Heart left ventricle (tissue), 16 donors: ENCODE measurements around the gene ACSL1. TPM values are rescaled to one million over a fixed set of nuclear protein-coding genes. Genes with fewer than 3 reads are reported as not detected.
A peak's percentile ranks its signal among the peaks of the same experiment; 100 is the strongest.

Experiments used
- ATAC-seq, 4 donors: fragments of 200-7000 bp; cut with Tn5 transposase; one replicate each; pipeline ENCODE4 v1.9.1; 2020 to 2022; ENCODE audit warnings: moderate library complexity in 4 of 4, mild to moderate bottlenecking in 3 of 4, moderate number of reproducible peaks in 1 of 4
- DNase-seq, 5 donors: peaks; one replicate each; pipeline ENCODE4 v3.0.0-alpha.2; 2020
- H3K27ac ChIP-seq, 12 donors: fragments of 200-600 bp; sonication (generic) in 4 of 12; one replicate each; pipeline versions ENCODE4 v1.5.0 to v1.8.0; 2016 to 2022; ENCODE audit warnings: mild to moderate bottlenecking in 2 of 12
- H3K27me3 ChIP-seq, 9 donors: fragments of 200-600 bp; sonication (generic) in 2 of 9; one replicate each; pipeline versions ENCODE4 v1.5.1 to v1.8.0; 2016 to 2022; ENCODE audit warnings: mild to moderate bottlenecking in 3 of 9
- H3K36me3 ChIP-seq, 9 donors: fragments of 200-600 bp; sonication (generic) in 2 of 9; one replicate each; pipeline versions ENCODE4 v1.5.0 to v1.8.0; 2018 to 2022; ENCODE audit warnings: mild to moderate bottlenecking in 2 of 9
- H3K4me1 ChIP-seq, 12 donors: fragments of 200-600 bp; sonication (generic) in 4 of 12; one replicate each; pipeline versions ENCODE4 v1.5.0 to v1.8.0; 2016 to 2022; ENCODE audit warnings: mild to moderate bottlenecking in 3 of 12
- H3K4me3 ChIP-seq, 12 donors: fragments of 200-600 bp; sonication (generic) in 4 of 12; one replicate each; pipeline versions ENCODE4 v1.5.0 to v1.8.0; 2017 to 2022; ENCODE audit warnings: mild to moderate bottlenecking in 9 of 12, moderate library complexity in 4 of 12
- H3K9me3 ChIP-seq, 12 donors: fragments of 200-600 bp; sonication (generic) in 4 of 12; one replicate each; pipeline versions ENCODE4 v1.5.0 to v1.8.0; 2016 to 2022; ENCODE audit warnings: mild to moderate bottlenecking in 1 of 12
- POLR2A ChIP-seq, 2 donors: fragments of 450-650 bp; IDR thresholded peaks; one replicate each; pipeline ENCODE4 v1.6.1; 2017; ENCODE audit warnings: antibody characterized with exemption in 2 of 2, mild to moderate bottlenecking in 2 of 2, moderate library complexity in 2 of 2
- WGBS, 4 donors: extraction: QIAGEN DNeasy Blood & Tissue Kit in 2 of 4; methylation state at CpG; one replicate each; pipeline versions ENCODE4 v1.1.5 to v1.1.7; 2013 to 2018; 5-methylcytosine and 5-hydroxymethylcytosine counted together
- intact Hi-C, 10 donors: fragments of 100-400 bp; cut with DNase I; formaldehyde crosslinking; loops; one replicate each; pipeline versions ENCODE4 v1.11.1 to v1.14.2; 2022
- polyA plus RNA-seq, 2 donors: library from polyadenylated mRNA; stranded (reverse); fragments of 200-250 nt; gene quantifications; one replicate each; pipeline ENCODE4 v1.2.3, GENCODE V29; 2013
- total RNA-seq, 9 donors: library from RNA; depleted of rRNA in 2 of 9; stranded (reverse); fragments of >200 nt in 2 of 9; fragmentation: NEBNext Ultra II Directional in 3 of 9; extraction: Animal tissue kit (Norgen Biotek cat#: 25700) in 3 of 9; gene quantifications; one replicate each; pipeline versions ENCODE4 v1.1.0 to v1.2.4, GENCODE V29; 2016 to 2023
- TF ChIP-seq, protein P1 (sequence below), 12 donors: fragments of 200-600 bp; sonication (generic) in 4 of 12; IDR thresholded peaks; one replicate each; pipeline versions ENCODE4 v1.5.0 to v1.8.0; 2018 to 2022; ENCODE audit warnings: antibody characterized with exemption in 12 of 12, mild to moderate bottlenecking in 5 of 12
- donor health status: ischemic (EF 13 %, LVEDD 7.1; RV severe dilation, severe dysfunction).
- donor health status: healthy with polysubstance abuse.
- donor health status: DM: no; HTN: yes; CAD: no.
- donor health status: DM: no; HTN: no; CAD: no.
- donor health status: ischemic (EF 25% LVEDD 6.9; RV normal size, moderate dysfunction).
- donor health status: ischemic (EF 25% LVEDD 5.7; RV mildly dilated, moderate dysfunction).
- donor health status: healthy.
- donor health status: DM: yes; HTN: yes; CAD: no.
- donor health status: ischemic (EF 35%, LVEDD 5.7; RV mildly dilated, moderate dysfunction).
- donor health status: nonischemic (EF 11% LVEDD 7.7; RV severe dilation, severe dysfunction).
- donor health status: DM: yes; HTN: yes; CAD: no.
- donor health status: PGD.
- donor health status: ischemic (EF 29% LVEDD 5.4; RV normal size, mild dysfunction).
- donor health status: nonischemic (EF 23%, LVEDD 6.1; RV moderate dilation, normal function).

The ACSL1 gene
- total and polyA plus RNA-seq, 11 donors, result 171 to 603 (median 266) TPM

DNA sequence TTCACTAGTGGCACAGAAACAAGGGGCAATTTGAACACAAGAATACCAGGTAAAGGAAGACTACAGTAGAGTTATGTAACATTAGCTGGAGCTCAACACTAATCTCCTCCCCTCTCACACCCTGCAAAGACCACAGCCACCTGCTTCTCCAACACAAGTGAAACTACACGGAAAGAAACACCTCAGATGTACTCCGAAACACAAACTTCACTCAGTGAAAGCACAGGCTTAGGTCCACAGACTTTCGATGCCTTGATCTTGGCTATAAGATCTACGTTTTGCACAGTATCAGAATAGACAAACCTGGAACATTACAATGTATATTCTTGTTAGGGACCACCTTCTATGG lies 7.6 kb downstream of the ACSL1 start:
- intact Hi-C loops, result loop anchor here in 2 of 10 donors (5.0 kb wide), 2 partner anchors 61 to 66 kb away; no protein-coding TSS in a partner anchor
- Histone ChIP-seq H3K9me3 (no peaks in the 10 kb centered on the region), H3K27ac (peak overlapping the region in 11 of 12 donors; percentile 44 to 94 (median 91)), H3K27me3 (no peaks in the 10 kb centered on the region), H3K4me1 (peaks cover 0 to 98% (median 62%) of the 10 kb centered on the region in 12 donors), H3K36me3 (no peaks in the 10 kb centered on the region), H3K4me3 (no peak overlapping the region)
- WGBS, 4 donors, result 63 to 88% (median 83%) methylated on average over 4 of the region's 4 CpGs
- no peak for ATAC-seq
- TF ChIP-seq, protein P1, sequence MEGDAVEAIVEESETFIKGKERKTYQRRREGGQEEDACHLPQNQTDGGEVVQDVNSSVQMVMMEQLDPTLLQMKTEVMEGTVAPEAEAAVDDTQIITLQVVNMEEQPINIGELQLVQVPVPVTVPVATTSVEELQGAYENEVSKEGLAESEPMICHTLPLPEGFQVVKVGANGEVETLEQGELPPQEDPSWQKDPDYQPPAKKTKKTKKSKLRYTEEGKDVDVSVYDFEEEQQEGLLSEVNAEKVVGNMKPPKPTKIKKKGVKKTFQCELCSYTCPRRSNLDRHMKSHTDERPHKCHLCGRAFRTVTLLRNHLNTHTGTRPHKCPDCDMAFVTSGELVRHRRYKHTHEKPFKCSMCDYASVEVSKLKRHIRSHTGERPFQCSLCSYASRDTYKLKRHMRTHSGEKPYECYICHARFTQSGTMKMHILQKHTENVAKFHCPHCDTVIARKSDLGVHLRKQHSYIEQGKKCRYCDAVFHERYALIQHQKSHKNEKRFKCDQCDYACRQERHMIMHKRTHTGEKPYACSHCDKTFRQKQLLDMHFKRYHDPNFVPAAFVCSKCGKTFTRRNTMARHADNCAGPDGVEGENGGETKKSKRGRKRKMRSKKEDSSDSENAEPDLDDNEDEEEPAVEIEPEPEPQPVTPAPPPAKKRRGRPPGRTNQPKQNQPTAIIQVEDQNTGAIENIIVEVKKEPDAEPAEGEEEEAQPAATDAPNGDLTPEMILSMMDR (IDR thresholded peaks at IDR 0.05), result no peak
- no peak for TF ChIP-seq POLR2A (IDR thresholded peaks at IDR 0.05)
- DNase-seq, result no peak

DNA sequence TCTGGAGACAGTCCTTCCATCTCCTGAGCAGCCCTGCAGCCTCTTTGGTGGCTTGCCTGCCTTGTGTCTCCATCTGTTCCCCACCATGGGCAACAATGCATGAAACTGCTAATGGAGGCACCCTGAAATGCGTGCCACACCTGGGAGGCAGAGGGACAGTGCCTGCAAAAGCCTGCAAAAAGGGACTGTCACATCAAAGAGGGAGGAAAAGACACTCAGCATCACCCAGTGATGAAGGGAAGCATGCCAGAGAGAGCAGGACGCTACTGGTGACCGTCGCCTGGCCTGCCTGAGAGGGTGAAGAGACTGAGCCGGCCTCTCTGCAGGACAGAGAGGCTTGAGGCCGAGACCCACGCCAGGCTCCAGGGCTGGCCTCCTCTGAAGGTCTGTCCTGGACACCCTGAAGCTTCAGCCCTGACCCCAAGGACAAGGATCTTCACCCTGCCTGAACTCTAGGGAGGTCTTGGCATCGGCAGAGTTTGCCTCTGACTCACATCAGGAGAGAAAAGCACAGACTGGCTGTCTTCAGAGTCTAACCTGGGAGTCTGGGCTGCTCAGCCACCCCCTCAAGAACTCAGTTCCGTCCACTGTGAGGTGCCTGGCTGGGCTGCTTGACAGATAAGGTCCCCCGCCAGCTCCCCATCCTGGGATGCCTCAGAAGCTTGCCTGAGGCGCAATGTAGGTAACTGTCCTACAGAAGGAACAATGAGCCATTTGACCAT lies 8.1 kb downstream of the ACSL1 start:
- H3K9me3 ChIP-seq, result no peaks in the 10 kb centered on the region
- no peak overlapping the region for H3K4me3 ChIP-seq
- TF ChIP-seq, protein P1 (IDR thresholded peaks at IDR 0.05), result no peak
- TF ChIP-seq POLR2A (IDR thresholded peaks at IDR 0.05), result no peak
- DNase-seq, result peak in 1 of 5 donors; percentile 36
- peaks cover 0 to 98% (median 64%) of the 10 kb centered on the region in 12 donors for H3K4me1 ChIP-seq
- peak in 1 of 4 donors; percentile 3 for ATAC-seq
- 55 to 67% (median 65%) methylated on average over 7 to 11 of the region's 11 CpGs for WGBS, 4 donors
- H3K27me3 ChIP-seq, result no peaks in the 10 kb centered on the region
- peak overlapping the region in 11 of 12 donors; percentile 44 to 94 (median 91) for H3K27ac ChIP-seq
- intact Hi-C loops, result loop anchor here in 2 of 10 donors (5.0 kb wide), 2 partner anchors 60 to 65 kb away; no protein-coding TSS in a partner anchor
- no peaks in the 10 kb centered on the region for H3K36me3 ChIP-seq

DNA sequence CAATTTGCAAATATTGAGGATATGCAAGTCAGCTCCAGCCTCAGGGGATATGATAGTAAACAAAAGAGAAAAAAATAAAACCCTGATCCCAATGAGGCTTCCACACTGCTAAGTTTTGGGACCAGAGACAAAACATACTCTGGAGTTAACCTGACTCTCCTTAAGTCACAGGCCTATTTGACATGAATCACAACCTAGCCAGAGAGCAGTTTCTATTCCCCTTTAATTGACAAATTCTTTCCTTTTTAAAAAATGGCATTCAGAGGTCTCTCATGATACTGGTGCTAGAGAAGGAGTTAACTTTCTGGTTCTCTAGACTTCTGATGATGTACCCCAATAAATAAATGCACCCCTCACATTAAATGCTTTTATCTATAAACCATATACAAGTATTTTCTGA lies 8.8 kb downstream of the ACSL1 start:
- Histone ChIP-seq H3K36me3 (no peaks in the 10 kb centered on the region), H3K4me3 (no peak overlapping the region), H3K9me3 (no peaks in the 10 kb centered on the region), H3K27ac (peak overlapping the region; percentile 78 to 98 (median 92)), H3K4me1 (peaks cover 0 to 98% (median 69%) of the 10 kb centered on the region in 12 donors), H3K27me3 (no peaks in the 10 kb centered on the region)
- DNase-seq (no peak), ATAC-seq (no peak)
- intact Hi-C loops, result loop anchor here in 2 of 10 donors (5.0 kb wide), 2 partner anchors 60 to 65 kb away; no protein-coding TSS in a partner anchor
- TF ChIP-seq POLR2A (IDR thresholded peaks at IDR 0.05), result no peak
- TF ChIP-seq, protein P1 (IDR thresholded peaks at IDR 0.05), result no peak

DNA sequence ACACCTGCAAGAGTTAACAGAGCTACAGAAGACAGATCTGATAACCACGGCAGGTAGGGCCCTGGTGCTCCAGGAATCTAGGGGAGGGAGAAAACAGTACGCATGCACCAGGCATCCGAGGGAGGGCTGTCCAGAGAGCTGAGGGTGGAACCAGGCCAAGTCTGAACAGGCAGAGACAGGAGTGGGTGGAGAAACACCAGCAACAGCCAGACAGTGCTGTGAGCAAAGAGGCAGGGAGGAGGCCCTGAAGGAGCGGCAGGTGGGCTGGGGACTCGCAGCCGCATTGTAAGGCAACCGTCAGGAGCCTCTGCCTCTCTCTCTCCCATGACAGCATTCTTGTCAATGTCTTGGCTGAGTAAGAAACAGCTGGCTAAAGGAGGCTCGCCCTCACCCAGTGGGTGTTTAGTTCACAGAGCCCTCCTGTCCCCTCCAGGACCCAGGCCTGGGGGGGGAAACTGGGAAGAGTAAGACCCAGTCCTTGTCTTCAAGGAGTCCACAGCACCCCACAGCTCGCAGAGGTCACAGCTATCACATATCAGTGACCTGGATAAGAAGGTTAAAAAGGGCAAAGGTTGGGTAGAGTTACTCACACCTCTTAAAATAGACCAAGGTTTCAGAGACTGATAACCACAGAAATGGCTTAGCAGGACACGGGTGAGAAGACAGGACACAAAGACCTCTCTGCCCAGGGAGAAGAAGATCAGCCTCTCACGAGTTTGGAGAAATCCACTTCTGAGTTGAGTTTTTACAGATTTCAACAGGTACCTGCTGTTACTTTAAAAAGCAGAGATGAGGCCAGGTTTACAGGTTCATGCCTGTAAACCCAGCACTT lies 10.5 kb downstream of the ACSL1 start:
- peak in 1 of 2 donors; percentile 57 for TF ChIP-seq POLR2A (IDR thresholded peaks at IDR 0.05)
- TF ChIP-seq, protein P1 (IDR thresholded peaks at IDR 0.05), result no peak
- 22 to 34% (median 24%) methylated on average over 11 of the region's 11 CpGs for WGBS, 4 donors
- peak; percentile 78 to 85 (median 80) for ATAC-seq
- peak overlapping the region; percentile 78 to 98 (median 92) for H3K27ac ChIP-seq
- DNase-seq, result peak; percentile 80 to 93 (median 84)
- H3K36me3 ChIP-seq, result no peaks in the 10 kb centered on the region
- peaks cover 0 to 100% (median 71%) of the 10 kb centered on the region in 12 donors for H3K4me1 ChIP-seq
- H3K9me3 ChIP-seq, result no peaks in the 10 kb centered on the region
- intact Hi-C loops, result loop anchor here in 2 of 10 donors (5.0 kb wide), 2 partner anchors 58 to 63 kb away; no protein-coding TSS in a partner anchor
- no peaks in the 10 kb centered on the region for H3K27me3 ChIP-seq
- H3K4me3 ChIP-seq, result peak overlapping the region in 4 of 12 donors; percentile 3 to 13 (median 4)
